HG02571 (cell line): Measurements from ENCODE around the gene DNAJC7.

Experiments
- ATAC-seq: cut with Tn5 transposase; IDR thresholded peaks from one replicate; pipeline ENCODE4 v1.9.1; 2021; ENCODE audit warnings: mild to moderate bottlenecking, moderate library complexity; ENCODE audit not compliant: unreplicated experiment

DNAJC7 gene

GRCh38 chr17:42016941-42017865 is at the start of gene DNAJC7:
Gene DNAJC7 (minus strand): TSS chr17:42017439. CDS start chr17:42017416, 23 bp downstream.
- ATAC-seq, result peak; percentile 75

GRCh38 chr17:42065201-42065600 is 48.0 kb upstream of the DNAJC7 start:
- no peak for ATAC-seq

- ATAC-seq, result no peak
Observed at GRCh38 chr17:42062681-42063080, 45.4 kb upstream of the DNAJC7 start.

GRCh38 chr17:42061646-42062487 is 44.6 kb upstream of the DNAJC7 start:
- ATAC-seq, result no peak

GRCh38 chr17:42060231-42060630 is 43.0 kb upstream of the DNAJC7 start:
- ATAC-seq, result no peak

- no peak for ATAC-seq
Observed at GRCh38 chr17:42059815-42060214, 42.6 kb upstream of the DNAJC7 start.

GRCh38 chr17:42058063-42058462 is 40.8 kb upstream of the DNAJC7 start:
- no peak for ATAC-seq

GRCh38 chr17:42056635-42057034 is 39.4 kb upstream of the DNAJC7 start:
- no peak for ATAC-seq

GRCh38 chr17:42055496-42055895 is 38.3 kb upstream of the DNAJC7 start:
- no peak for ATAC-seq

GRCh38 chr17:42055027-42055426 is 37.8 kb upstream of the DNAJC7 start:
- ATAC-seq, result no peak

GRCh38 chr17:42053731-42054500 is 36.7 kb upstream of the DNAJC7 start:
- ATAC-seq, result no peak

GRCh38 chr17:42052346-42052877 is 35.2 kb upstream of the DNAJC7 start:
- no peak for ATAC-seq

GRCh38 chr17:42051645-42052044 is 34.4 kb upstream of the DNAJC7 start:
- no peak for ATAC-seq

- no peak for ATAC-seq
Observed at GRCh38 chr17:42051013-42051400, 33.8 kb upstream of the DNAJC7 start.

- ATAC-seq, result no peak
Observed at GRCh38 chr17:42050393-42051012, 33.3 kb upstream of the DNAJC7 start, which contains the start of gene C17orf113. Gene C17orf113 (minus strand): TSS chr17:42050601. CDS start chr17:42043376, 7,225 bp downstream.

- no peak for ATAC-seq
Observed at GRCh38 chr17:42049834-42050392, 32.7 kb upstream of the DNAJC7 start.

GRCh38 chr17:42047343-42047742 is 30.1 kb upstream of the DNAJC7 start:
- ATAC-seq, result no peak

GRCh38 chr17:42045719-42046118 is 28.5 kb upstream of the DNAJC7 start:
- no peak for ATAC-seq

GRCh38 chr17:42042598-42043319 is 25.5 kb upstream of the DNAJC7 start:
- no peak for ATAC-seq
